NCI-H526 (cell line): ENCODE results near the gene PAX1.

Source experiments
- DNase-seq, 2 experiments: peaks; one replicate each; lab custom pipeline; 2025; lab: John Stamatoyannopoulos, UW

Gene PAX1

GRCh38 chr20:21705575-21706260, at the start of gene PAX1:
Gene PAX1 (plus strand): TSS chr20:21705664. CDS start chr20:21705713, 49 bp downstream.
- DNase-seq: peak in 1 of 2 experiments; percentile 64

DNA sequence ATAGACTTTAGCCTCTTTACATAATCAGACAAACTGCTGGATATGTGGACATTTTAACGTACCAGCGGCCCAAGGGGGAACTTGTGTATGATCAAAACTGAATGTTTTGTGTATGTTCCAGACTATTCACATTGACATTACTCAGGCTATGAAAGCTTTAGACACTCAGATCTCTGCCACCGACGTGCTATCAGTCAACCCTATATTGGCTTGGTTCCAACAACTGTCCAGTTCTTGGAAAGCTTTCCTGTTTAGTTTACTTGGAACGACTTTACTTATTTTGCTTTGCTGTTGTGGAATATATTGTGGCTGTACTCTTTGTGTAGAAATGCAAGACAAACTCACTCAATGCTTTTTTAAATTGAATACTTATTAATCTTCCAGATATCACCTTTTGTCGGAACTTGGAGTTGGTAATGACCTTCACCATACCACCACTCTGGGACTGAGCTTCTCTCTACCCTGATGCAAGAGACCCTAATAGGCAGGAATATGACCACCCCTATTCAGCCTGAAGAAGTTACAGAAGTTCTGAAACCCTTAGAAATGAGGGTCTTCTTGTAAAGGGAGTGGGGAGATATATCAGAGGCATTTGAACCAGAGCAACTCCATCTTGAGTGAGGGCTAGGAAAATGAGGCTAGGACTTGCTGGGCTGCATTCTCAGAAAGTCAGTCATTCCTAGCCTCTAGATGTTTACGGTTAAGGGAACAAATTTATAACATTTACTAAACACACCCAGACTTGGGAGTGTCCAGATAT, 49.0 kb upstream of the PAX1 start:
- no peak for DNase-seq

DNA sequence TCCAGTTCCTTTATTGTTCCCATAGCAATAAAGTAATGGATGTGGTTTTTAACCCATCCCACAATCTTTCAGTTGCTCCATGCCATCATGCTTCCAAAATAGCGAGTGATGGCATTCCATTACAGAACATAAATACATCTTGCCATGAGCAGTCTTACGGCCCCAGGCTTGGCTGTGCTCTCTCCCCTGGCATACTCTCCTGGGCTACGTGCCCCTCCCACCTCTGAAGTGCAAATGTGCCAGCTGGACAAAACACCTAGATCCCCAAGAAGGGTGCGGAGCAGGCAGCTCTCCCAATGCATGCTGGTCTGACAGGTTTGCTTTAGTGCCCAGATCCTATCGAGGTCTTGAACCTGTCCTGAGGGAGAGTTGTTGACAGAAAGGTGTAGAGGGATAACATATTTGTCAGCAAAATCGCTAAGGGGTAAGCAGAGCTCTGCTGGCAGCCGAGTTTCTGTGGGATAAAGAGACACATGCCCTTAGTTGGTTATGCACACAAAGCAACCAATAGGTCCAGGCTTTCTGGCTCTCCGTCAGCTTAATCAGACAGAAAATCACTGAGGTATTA, 43.9 kb upstream of the PAX1 start:
- no peak for DNase-seq

GRCh38 chr20:21663465-21663864, 42.0 kb upstream of the PAX1 start:
- no peak for DNase-seq

DNA sequence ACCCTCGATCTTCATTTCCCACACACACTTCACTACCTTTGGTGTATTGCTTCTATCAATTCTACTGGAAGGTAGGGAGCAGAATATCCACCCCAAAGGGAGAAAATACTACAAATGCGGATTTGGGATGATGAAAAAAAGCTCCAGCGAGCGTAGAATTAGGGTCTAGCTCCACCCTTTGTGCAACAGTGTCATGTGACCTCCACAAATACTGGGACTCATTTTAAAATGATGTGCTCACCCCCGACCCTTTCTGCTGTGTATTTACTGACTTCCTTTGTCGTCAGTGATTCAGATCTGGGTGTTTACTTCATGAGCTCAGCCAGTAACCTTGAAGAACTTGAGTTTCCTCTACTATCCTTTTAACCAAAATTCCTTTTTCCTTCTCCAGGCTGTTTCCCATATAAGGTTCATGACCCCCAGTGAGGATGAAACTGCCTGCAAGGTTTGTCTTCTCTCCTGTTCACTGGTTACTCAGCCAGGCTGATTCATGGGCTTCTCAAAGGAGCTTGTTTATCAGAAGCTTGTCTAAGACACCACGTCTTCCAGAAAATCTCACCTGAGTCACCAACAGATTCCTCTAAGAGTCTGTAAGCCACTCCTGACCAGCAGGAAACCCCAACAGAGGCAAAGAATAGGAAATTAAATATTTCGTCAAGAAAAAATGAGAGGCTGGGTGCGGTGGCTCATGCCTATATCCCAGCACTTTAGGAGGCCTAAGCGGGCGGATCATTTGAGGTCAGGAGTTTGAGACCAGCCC, 39.6 kb upstream of the PAX1 start:
- no peak for DNase-seq

GRCh38 chr20:21670126-21670525, 35.3 kb upstream of the PAX1 start:
- DNase-seq: no peak

DNA sequence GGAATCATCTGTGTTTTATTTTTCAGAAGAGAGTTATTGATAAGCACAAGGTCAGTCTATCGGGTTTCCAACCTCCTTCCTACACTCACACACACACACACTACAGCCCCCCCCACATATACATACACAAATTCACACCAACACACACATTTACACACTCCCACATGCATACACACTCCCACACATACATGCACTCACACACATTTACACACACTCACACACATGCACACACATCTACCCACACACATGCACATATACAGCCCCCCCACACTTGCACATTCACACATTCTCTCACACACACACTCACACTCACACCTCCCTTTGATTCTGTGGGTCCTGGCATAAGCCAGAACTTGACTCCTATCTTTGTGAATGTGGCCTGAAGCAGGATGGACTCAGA, 34.5 kb upstream of the PAX1 start:
- no peak for DNase-seq

DNA sequence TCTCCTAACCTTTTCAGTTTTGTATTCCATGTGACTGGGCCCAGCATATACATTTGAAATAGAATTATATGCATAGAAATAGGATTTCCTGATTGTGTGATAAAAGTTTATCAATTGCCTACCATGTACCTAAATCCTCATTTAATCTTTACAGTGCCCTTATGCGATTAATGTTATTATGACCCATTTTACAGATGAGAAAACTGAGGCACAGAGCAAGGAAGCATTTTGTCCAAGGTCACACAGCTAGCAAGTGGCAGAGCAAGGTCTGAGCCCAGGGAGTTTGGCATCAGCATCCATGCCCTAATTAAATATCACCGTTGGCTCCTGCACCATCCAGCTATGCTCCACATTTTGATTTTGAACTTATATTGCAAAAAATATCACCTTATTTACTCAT, 28.2 kb upstream of the PAX1 start:
- no peak for DNase-seq

- no peak for DNase-seq
These were observed 27.7 kb upstream of the PAX1 start for GRCh38 chr20:21677781-21678180.

GRCh38 chr20:21681234-21681921, 24.1 kb upstream of the PAX1 start:
- DNase-seq: no peak

DNA sequence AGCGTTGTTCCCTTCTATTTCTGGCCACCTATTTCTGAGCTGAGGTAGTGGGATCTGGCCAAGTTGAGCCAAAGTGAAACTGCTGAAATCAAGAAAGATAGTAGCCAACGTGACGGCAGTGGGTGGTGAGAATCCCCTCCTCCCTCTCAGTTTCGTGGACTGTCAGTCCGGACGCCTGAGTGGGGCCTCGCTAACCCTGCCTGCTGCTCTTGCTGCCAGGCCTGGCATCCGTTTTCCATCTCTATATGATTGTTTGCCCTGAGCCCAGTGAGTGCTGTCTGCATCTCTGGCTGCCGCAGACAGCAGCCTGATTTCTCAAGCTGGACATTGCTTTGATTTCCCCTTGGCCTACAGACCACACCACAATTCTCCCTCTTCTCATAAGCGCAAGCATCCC, 23.5 kb upstream of the PAX1 start:
- DNase-seq: no peak

- peak in 1 of 2 experiments; percentile 11 for DNase-seq
These were observed 22.9 kb upstream of the PAX1 start for GRCh38 chr20:21682521-21682954.

DNA sequence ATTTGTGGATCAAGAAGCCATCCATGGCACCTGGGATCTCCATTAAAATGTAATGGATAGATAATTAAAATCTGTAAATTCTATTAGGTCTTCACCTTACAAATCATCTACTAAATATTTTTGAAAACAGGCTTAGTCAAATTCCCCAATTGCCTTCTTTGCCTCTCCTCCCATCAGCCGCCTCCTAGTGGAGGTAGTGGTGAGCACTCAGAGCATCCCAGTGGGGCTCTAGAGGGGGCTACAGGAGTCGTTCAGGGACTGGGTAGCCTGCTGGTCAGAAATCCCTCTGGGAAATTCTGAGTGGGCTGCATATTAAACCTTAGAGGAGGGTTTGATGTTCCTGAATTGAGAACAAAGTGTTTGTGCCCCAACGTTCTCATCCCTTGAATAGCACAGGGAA, 20.8 kb upstream of the PAX1 start:
- DNase-seq: no peak

GRCh38 chr20:21685981-21686380, 19.5 kb upstream of the PAX1 start:
- DNase-seq: no peak

- peak; percentile 20 to 49 for DNase-seq
These were observed 12.1 kb upstream of the PAX1 start for GRCh38 chr20:21693322-21693721.

- peak in 1 of 2 experiments; percentile 72 for DNase-seq
These were observed 6.8 kb upstream of the PAX1 start for GRCh38 chr20:21698494-21699215.

DNA sequence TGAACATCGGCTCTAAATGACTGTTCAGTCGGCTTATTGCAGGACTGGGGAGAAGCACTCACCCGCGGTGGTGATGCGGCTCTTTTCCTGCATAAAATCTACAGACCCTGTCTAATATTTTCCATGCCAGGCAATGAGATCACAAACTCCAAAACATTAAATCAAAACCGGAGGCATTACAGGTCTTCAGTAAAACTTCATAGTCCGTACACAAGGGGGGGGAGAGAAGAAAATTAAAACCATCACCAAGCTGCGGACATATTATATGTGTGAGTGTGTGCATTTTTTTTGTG, 6.3 kb upstream of the PAX1 start:
- no peak for DNase-seq

DNA sequence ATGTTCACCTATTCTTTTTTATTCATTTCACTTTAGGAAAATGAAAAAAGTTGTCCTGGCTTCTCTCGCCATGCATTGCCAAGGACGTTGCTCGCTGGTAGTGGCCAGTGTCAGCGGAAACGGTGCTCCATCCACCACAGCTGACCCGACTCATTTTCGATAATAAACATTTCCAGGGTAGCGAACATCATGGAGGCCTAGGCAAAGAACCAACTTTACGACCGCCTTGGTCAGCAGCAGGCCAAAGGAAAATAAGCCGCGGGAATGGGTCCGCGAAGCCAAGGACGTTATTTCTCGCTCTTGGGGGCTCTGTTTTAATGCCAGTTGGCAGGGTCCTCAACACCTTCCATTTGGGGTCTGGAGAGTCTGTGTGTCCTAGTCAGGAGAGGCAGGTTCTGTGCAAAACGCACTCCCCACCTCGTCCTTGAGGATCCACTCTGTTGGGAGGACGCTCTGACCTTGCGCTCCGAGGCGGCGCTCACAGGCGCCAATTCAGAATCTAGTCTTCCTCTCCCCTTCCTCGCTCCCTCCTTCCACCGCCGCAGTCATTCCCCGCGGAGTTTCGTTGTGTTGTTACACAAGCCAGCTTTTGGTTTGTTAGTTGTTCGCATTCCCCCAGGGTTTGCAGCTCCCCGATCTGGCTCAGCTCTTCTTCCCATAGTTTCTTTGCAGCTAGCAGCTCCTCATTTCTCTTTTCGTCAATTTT, 4.1 kb upstream of the PAX1 start:
- no peak for DNase-seq

DNA sequence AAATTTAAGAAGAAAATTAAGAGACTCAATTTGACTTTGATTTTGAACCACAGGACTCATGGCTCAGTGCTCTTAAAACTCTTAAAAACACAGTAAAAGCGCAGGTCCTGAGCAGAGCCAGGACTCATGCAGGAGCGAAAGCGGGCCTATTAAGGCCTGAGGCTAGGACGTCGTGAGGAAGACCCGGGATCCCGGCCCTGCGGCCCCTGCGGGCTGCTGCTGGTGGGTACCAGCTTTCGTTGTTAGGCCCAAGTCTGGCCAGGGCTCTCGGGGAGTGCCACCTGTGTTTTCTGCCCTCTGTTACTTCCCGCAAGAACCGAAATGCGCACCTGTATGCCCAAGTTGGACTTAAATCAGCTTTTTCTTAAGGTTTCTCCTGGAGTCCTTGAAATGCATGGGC, 3.4 kb upstream of the PAX1 start:
- no peak for DNase-seq

GRCh38 chr20:21702553-21703470, 2.7 kb upstream of the PAX1 start:
- DNase-seq: peak; percentile 46 to 89
